Measurements from ENCODE around the gene HEXIM2.

Gene HEXIM2

DNA sequence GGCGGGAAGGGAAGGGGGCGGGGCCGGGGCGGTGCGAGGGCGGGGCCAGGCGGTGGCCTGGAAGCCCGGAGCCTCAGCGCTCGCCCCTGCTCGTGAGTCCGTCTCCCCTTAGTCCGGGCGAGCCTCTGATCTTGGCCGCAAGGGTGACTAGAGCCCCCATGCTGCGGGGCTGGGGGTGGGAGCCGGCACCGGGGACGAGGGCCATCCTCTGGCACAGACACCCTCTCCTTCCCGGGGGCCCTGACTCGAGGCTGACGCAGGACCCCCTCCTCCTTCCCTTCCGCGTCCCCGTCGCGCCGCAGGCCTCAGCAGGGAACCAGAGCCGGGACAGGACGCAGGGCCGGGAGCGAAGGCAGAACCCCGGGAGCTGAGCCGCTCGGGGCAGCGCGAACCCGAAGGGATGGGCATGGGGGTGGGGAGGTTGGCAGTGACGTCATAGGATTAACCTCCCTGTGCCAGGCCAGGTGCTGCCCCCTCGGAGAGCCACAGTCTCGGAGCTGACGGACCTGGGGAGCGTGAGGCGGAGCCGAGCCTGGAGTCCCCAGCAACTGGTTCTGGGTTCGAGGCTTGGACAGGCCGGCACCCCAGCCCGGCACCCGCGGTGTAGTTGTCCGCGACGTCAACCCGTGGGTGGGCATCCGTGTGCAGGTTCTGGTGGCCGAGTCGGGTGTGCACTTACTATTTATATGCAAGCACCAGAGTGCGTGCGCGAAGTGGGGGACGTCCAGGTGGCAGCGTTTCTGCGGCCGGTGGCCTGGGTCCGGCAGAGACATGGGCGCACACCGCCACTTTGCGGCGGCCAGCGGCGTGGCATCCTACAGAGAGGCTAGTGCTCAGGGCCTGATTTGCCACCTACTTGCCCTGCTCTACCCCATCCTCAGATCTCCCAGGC is 28.9 kb upstream of the HEXIM2 start (continued):
- TF ChIP-seq, protein P1, sequence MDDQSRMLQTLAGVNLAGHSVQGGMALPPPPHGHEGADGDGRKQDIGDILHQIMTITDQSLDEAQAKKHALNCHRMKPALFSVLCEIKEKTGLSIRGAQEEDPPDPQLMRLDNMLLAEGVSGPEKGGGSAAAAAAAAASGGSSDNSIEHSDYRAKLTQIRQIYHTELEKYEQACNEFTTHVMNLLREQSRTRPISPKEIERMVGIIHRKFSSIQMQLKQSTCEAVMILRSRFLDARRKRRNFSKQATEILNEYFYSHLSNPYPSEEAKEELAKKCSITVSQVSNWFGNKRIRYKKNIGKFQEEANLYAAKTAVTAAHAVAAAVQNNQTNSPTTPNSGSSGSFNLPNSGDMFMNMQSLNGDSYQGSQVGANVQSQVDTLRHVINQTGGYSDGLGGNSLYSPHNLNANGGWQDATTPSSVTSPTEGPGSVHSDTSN (CRISPR knock-in tag; IDR thresholded peaks at IDR 0.05), result peak; percentile 24; the same call in 1 of the 2 replicates
- TF ChIP-seq ZNF521 (tag by site-specific recombination; IDR thresholded peaks at IDR 0.05) (no peak), ZNF112 (tag by site-specific recombination; IDR thresholded peaks at IDR 0.05) (no peak), SP2 (tag by site-specific recombination; IDR thresholded peaks at IDR 0.05) (peak; percentile 63), ZNF433 (tag by site-specific recombination; IDR thresholded peaks at IDR 0.05; ENCODE audit: low read depth) (no peak), EGR2 (tag by site-specific recombination; IDR thresholded peaks at IDR 0.05; ENCODE audit: low read depth) (0 out of 2 replicates have a peak, but pooled peaks have one; percentile 13), ZNF157 (tag by site-specific recombination; IDR thresholded peaks at IDR 0.05) (no peak), ZNF423 (tag by site-specific recombination; IDR thresholded peaks at IDR 0.05) (peak; percentile 91), IKZF3 (tag by site-specific recombination; IDR thresholded peaks at IDR 0.05) (peak; percentile 84), ZBTB48 (tag by site-specific recombination; IDR thresholded peaks at IDR 0.05) (peak; percentile 85), ZNF2 (tag by site-specific recombination; IDR thresholded peaks at IDR 0.05) (peak; percentile 92; the same call in 1 of the 2 replicates), ZFP3 (tag by site-specific recombination; IDR thresholded peaks at IDR 0.05; ENCODE audit: low read depth) (no peak), KLF8 (tag by site-specific recombination; IDR thresholded peaks at IDR 0.05) (peak; percentile 86), WT1 (tag by site-specific recombination; IDR thresholded peaks at IDR 0.05) (peak; percentile 41), ZNF324 (tag by site-specific recombination; IDR thresholded peaks at IDR 0.05) (0 out of 2 replicates have a peak, but pooled peaks have one; percentile 40), ZNF19 (tag by site-specific recombination; IDR thresholded peaks at IDR 0.05; ENCODE audit: low read depth) (no peak), ZNF391 (tag by site-specific recombination; IDR thresholded peaks at IDR 0.05; ENCODE audit: borderline replicate concordance, low read depth) (peak; percentile 56; the same call in 1 of the 2 replicates), ZNF658 (tag by site-specific recombination; IDR thresholded peaks at IDR 0.05) (no peak), SALL2 (tag by site-specific recombination; IDR thresholded peaks at IDR 0.05; ENCODE audit: borderline replicate concordance) (no peak), SP3 (tag by site-specific recombination; IDR thresholded peaks at IDR 0.05) (peak; percentile 80), ZNF623 (tag by site-specific recombination; IDR thresholded peaks at IDR 0.05) (0 out of 2 replicates have a peak, but pooled peaks have one; percentile 9), ZNF629 (tag by site-specific recombination; IDR thresholded peaks at IDR 0.05) (peak; percentile 98), ZNF366 (tag by site-specific recombination; conservative IDR thresholded peaks at IDR 0.05) (0 out of 2 replicates have a peak, but pooled peaks have one; percentile 40)
- TF ChIP-seq, protein P2, sequence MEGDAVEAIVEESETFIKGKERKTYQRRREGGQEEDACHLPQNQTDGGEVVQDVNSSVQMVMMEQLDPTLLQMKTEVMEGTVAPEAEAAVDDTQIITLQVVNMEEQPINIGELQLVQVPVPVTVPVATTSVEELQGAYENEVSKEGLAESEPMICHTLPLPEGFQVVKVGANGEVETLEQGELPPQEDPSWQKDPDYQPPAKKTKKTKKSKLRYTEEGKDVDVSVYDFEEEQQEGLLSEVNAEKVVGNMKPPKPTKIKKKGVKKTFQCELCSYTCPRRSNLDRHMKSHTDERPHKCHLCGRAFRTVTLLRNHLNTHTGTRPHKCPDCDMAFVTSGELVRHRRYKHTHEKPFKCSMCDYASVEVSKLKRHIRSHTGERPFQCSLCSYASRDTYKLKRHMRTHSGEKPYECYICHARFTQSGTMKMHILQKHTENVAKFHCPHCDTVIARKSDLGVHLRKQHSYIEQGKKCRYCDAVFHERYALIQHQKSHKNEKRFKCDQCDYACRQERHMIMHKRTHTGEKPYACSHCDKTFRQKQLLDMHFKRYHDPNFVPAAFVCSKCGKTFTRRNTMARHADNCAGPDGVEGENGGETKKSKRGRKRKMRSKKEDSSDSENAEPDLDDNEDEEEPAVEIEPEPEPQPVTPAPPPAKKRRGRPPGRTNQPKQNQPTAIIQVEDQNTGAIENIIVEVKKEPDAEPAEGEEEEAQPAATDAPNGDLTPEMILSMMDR (tag by site-specific recombination; IDR thresholded peaks at IDR 0.05), result peak; percentile 48; the same call in 1 of the 2 replicates
- TF ChIP-seq, protein P3, sequence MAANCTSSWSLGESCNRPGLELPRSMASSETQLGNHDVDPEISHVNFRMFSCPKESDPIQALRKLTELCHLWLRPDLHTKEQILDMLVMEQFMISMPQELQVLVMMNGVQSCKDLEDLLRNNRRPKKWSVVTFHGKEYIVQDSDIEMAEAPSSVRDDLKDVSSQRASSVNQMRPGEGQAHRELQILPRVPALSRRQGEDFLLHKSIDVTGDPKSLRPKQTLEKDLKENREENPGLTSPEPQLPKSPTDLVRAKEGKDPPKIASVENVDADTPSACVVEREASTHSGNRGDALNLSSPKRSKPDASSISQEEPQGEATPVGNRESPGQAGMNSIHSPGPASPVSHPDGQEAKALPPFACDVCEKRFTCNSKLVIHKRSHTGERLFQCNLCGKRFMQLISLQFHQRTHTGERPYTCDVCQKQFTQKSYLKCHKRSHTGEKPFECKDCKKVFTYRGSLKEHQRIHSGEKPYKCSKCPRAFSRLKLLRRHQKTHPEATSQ (tag by site-specific recombination; IDR thresholded peaks at IDR 0.05), result peak; percentile 76; the same call in 1 of the 2 replicates
- TF ChIP-seq, protein P4, sequence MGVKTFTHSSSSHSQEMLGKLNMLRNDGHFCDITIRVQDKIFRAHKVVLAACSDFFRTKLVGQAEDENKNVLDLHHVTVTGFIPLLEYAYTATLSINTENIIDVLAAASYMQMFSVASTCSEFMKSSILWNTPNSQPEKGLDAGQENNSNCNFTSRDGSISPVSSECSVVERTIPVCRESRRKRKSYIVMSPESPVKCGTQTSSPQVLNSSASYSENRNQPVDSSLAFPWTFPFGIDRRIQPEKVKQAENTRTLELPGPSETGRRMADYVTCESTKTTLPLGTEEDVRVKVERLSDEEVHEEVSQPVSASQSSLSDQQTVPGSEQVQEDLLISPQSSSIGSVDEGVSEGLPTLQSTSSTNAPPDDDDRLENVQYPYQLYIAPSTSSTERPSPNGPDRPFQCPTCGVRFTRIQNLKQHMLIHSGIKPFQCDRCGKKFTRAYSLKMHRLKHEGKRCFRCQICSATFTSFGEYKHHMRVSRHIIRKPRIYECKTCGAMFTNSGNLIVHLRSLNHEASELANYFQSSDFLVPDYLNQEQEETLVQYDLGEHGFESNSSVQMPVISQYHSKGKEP (tag by site-specific recombination; IDR thresholded peaks at IDR 0.05), result no peak
- TF ChIP-seq, protein P5, sequence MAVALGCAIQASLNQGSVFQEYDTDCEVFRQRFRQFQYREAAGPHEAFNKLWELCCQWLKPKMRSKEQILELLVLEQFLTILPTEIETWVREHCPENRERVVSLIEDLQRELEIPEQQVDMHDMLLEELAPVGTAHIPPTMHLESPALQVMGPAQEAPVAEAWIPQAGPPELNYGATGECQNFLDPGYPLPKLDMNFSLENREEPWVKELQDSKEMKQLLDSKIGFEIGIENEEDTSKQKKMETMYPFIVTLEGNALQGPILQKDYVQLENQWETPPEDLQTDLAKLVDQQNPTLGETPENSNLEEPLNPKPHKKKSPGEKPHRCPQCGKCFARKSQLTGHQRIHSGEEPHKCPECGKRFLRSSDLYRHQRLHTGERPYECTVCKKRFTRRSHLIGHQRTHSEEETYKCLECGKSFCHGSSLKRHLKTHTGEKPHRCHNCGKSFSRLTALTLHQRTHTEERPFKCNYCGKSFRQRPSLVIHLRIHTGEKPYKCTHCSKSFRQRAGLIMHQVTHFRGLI (tag by site-specific recombination; IDR thresholded peaks at IDR 0.05), result no peak
- TF ChIP-seq, protein P6, sequence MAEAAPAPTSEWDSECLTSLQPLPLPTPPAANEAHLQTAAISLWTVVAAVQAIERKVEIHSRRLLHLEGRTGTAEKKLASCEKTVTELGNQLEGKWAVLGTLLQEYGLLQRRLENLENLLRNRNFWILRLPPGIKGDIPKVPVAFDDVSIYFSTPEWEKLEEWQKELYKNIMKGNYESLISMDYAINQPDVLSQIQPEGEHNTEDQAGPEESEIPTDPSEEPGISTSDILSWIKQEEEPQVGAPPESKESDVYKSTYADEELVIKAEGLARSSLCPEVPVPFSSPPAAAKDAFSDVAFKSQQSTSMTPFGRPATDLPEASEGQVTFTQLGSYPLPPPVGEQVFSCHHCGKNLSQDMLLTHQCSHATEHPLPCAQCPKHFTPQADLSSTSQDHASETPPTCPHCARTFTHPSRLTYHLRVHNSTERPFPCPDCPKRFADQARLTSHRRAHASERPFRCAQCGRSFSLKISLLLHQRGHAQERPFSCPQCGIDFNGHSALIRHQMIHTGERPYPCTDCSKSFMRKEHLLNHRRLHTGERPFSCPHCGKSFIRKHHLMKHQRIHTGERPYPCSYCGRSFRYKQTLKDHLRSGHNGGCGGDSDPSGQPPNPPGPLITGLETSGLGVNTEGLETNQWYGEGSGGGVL (tag by site-specific recombination; IDR thresholded peaks at IDR 0.05), result peak; percentile 86
- TF ChIP-seq, protein P7, sequence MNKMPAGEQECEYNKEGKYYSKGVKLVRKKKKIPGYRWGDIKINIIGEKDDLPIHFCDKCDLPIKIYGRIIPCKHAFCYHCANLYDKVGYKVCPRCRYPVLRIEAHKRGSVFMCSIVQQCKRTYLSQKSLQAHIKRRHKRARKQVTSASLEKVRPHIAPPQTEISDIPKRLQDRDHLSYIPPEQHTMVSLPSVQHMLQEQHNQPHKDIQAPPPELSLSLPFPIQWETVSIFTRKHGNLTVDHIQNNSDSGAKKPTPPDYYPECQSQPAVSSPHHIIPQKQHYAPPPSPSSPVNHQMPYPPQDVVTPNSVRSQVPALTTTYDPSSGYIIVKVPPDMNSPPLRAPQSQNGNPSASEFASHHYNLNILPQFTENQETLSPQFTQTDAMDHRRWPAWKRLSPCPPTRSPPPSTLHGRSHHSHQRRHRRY (tag by site-specific recombination; IDR thresholded peaks at IDR 0.05), result no peak

Data from HEK293 (cell line).